GM12878 (cell line): Measurements from ENCODE around the gene BBS9. TPM values are rescaled to one million over a fixed set of nuclear protein-coding genes. Genes with fewer than 3 reads are reported as not detected.

Experiments
- ATAC-seq: fragments of 200-7000 bp; cut with Tn5 transposase; 3 replicates; pipeline ENCODE4 v1.9.1; 2020; ENCODE audit warnings: mild to moderate bottlenecking, moderate library complexity
- BruUV-seq: library from RNA; stranded (reverse); fragments of 400-500 nt; replicated peaks from 2 replicates; lab custom pipeline; 2021; lab: Mats Ljungman, UMichigan
- CTCF ChIA-PET: fragments of 300-600 bp; sonication (Branson Sonifier 250); formaldehyde crosslinking; extraction: SDS; loops from one replicate; lab custom pipeline; 2021; ENCODE audit warnings: inconsistent platforms; lab: Yijun Ruan, JAX
- POLR2A ChIA-PET: fragments of 350-600 bp; formaldehyde crosslinking; extraction: SDS; loops from one replicate; lab custom pipeline; 2021; ENCODE audit warnings: inconsistent platforms; lab: Charles Lee
- RAD21 ChIA-PET: fragments of 300-600 bp; sonication (Branson Sonifier 250); formaldehyde crosslinking; loops from one replicate; lab custom pipeline; 2023; ENCODE audit warnings: antibody characterized with exemption; ENCODE audit not compliant: unreplicated experiment; lab: Charles Lee
- SMC1A ChIA-PET: fragments of 300-600 bp; sonication (Branson Sonifier 250); formaldehyde crosslinking; loops from one replicate; lab custom pipeline; 2023; ENCODE audit not compliant: unreplicated experiment, uncharacterized antibody; lab: Charles Lee
- DNase-seq: peaks from one replicate; pipeline ENCODE4 v3.0.0-alpha.2; 2011; ENCODE audit warnings: low read depth, low spot score
- FAIRE-seq: peaks from 3 replicates; lab custom pipeline; 2011; peaks lifted over from hg19 to GRCh38; lab: Jason Lieb, UNC
- H2AFZ ChIP-seq: 2 replicates; pipeline ENCODE4 v1.6.0; 2011; ENCODE audit warnings: low read depth, low read length, control low read depth; ENCODE audit not compliant: control insufficient read depth
- H3K27ac ChIP-seq: 2 replicates; pipeline ENCODE4 v1.5.1; 2011; ENCODE audit warnings: control low read depth; ENCODE audit not compliant: control insufficient read depth, insufficient read depth
- H3K27me3 ChIP-seq, 2 experiments: replicated peaks in 1 of 2; 2 replicates each; pipeline versions ENCODE4 v1.6.0 to v1.6.1; 2011; ENCODE audit warnings: low read length in 1 of 2; ENCODE audit not compliant: control insufficient read depth in 2 of 2, insufficient read depth in 2 of 2
- H3K36me3 ChIP-seq, 2 experiments: 2 replicates each; pipeline ENCODE4 v1.5.1; 2011; ENCODE audit warnings: low read length in 1 of 2; ENCODE audit not compliant: control insufficient read depth in 2 of 2, insufficient read depth in 2 of 2
- H3K4me1 ChIP-seq: 2 replicates; pipeline ENCODE4 v1.6.1; 2011; ENCODE audit warnings: mild to moderate bottlenecking, low read length, moderate library complexity, mixed read lengths; ENCODE audit not compliant: control insufficient read depth, insufficient read depth
- H3K4me2 ChIP-seq: 2 replicates; pipeline ENCODE4 v1.6.0; 2011; ENCODE audit warnings: control low read depth; ENCODE audit not compliant: control insufficient read depth, insufficient read depth
- H3K4me3 ChIP-seq: fragments of 200-600 bp; sonication (generic); 2 replicates; pipeline ENCODE4 v1.5.1; 2016
- H3K79me2 ChIP-seq: 2 replicates; pipeline ENCODE4 v1.6.0; 2011; ENCODE audit warnings: low read length; ENCODE audit not compliant: control insufficient read depth, insufficient read depth
- H3K9ac ChIP-seq: 2 replicates; pipeline ENCODE4 v1.8.0; 2011; ENCODE audit warnings: low read length, control low read depth, mixed read lengths; ENCODE audit not compliant: control insufficient read depth, insufficient read depth
- H3K9me3 ChIP-seq: replicated peaks from 3 replicates; pipeline ENCODE4 v1.5.1; 2011; ENCODE audit warnings: mild to moderate bottlenecking, low read length; ENCODE audit not compliant: control insufficient read depth, insufficient read depth
- H4K20me1 ChIP-seq: 2 replicates; pipeline ENCODE4 v1.6.0; 2011; ENCODE audit not compliant: control insufficient read depth, insufficient read depth
- CHD4 ChIP-seq: fragments of 200-600 bp; sonication (generic); IDR thresholded peaks from 2 replicates; pipeline ENCODE4 v1.6.1; 2016; ENCODE audit warnings: mild to moderate bottlenecking
- EP300 ChIP-seq, 2 experiments: fragments of 150-350 bp in 1 of 2; IDR thresholded peaks; 2 replicates each; pipeline ENCODE4 v1.6.1; 2011 to 2012; ENCODE audit warnings: low read depth in 2 of 2, low read length in 2 of 2, borderline replicate concordance in 1 of 2, improper control_type of control experiment in 1 of 2, inconsistent platforms in 1 of 2; ENCODE audit not compliant: control insufficient read depth in 1 of 2
- GATAD2B ChIP-seq: fragments of 450-650 bp; conservative IDR thresholded peaks from 2 replicates; pipeline ENCODE4 v1.6.1; 2017; ENCODE audit warnings: low read depth, mild to moderate bottlenecking, moderate library complexity
- HDAC6 ChIP-seq: fragments of 200-600 bp; sonication (generic); IDR thresholded peaks from one replicate; pipeline ENCODE4 v1.8.0; 2017; ENCODE audit warnings: antibody characterized with exemption; ENCODE audit not compliant: unreplicated experiment
- HDGF ChIP-seq: fragments of 450-650 bp; IDR thresholded peaks from 2 replicates; pipeline ENCODE4 v1.6.1; 2016; ENCODE audit warnings: antibody characterized with exemption
- IRF4 ChIP-seq: IDR thresholded peaks from 2 replicates; pipeline ENCODE4 v1.6.1; 2011; ENCODE audit warnings: low read depth, low read length
- KLF5 ChIP-seq: fragments of 450-650 bp; IDR thresholded peaks from 2 replicates; pipeline ENCODE4 v1.6.1; 2014; ENCODE audit warnings: mild to moderate bottlenecking; ENCODE audit not compliant: partially characterized antibody
- MEF2B ChIP-seq: fragments of 450-650 bp; IDR thresholded peaks from 2 replicates; pipeline ENCODE4 v1.6.1; 2018; ENCODE audit warnings: mild to moderate bottlenecking, moderate library complexity; ENCODE audit not compliant: partially characterized antibody, poor library complexity, severe bottlenecking
- POLR2AphosphoS5 ChIP-seq: IDR thresholded peaks from 2 replicates; pipeline ENCODE4 v1.6.1; 2011; ENCODE audit warnings: mild to moderate bottlenecking, low read length, inconsistent platforms
- RBBP5 ChIP-seq: fragments of 200-600 bp; sonication (generic); conservative IDR thresholded peaks from 2 replicates; pipeline ENCODE4 v1.6.1; 2016
- RELA ChIP-seq: fragments of 450-650 bp; IDR thresholded peaks from 2 replicates; pipeline ENCODE4 v1.8.0; 2014; ENCODE audit warnings: borderline replicate concordance; ENCODE audit not compliant: partially characterized antibody
- SP1 ChIP-seq: IDR thresholded peaks from one replicate; pipeline ENCODE4 v1.6.1; 2011; ENCODE audit warnings: low read depth, low read length
- STAT1 ChIP-seq: fragments of 450-650 bp; conservative IDR thresholded peaks from 2 replicates; pipeline ENCODE4 v1.6.1; 2014; ENCODE audit warnings: antibody characterized with exemption, mild to moderate bottlenecking
- TAF1 ChIP-seq: IDR thresholded peaks from 2 replicates; pipeline ENCODE4 v1.6.1; 2011; ENCODE audit warnings: mild to moderate bottlenecking, low read depth, low read length, borderline replicate concordance
- TBL1XR1 ChIP-seq: IDR thresholded peaks from 2 replicates; pipeline ENCODE4 v1.6.1; 2012; ENCODE audit warnings: low read depth, low read length, improper control_type of control experiment
- ZBTB40 ChIP-seq: fragments of 450-650 bp; IDR thresholded peaks from 2 replicates; pipeline ENCODE4 v1.6.1; 2016; ENCODE audit warnings: mild to moderate bottlenecking, moderate library complexity, borderline replicate concordance
- WGBS: methylation state at CpG from one replicate; pipeline ENCODE4 v1.1.6; 2016; ENCODE audit warnings: low lambda C conversion rate; ENCODE audit not compliant: insufficient replicate concordance, insufficient coverage; ENCODE audit errors: missing lambda C conversion rate; 5-methylcytosine and 5-hydroxymethylcytosine counted together
- in situ Hi-C: fragments of 300-500 bp; cut with MboI; formaldehyde crosslinking; loops from 9 replicates; pipeline ENCODE4 v1.14.3; 2018; ENCODE audit warnings: mixed read lengths
- intact Hi-C: fragments of 100-400 bp; cut with micrococcal nuclease; formaldehyde crosslinking; loops from one replicate; pipeline ENCODE4 v1.14.2; 2022; ENCODE audit not compliant: unreplicated experiment
- polyA plus RNA-seq, 11 experiments: library from polyadenylated mRNA; depleted of rRNA in 4 of 11; unstranded in 6 of 11; stranded (reverse) in 5 of 11; fragments of >200 nt; fragmentation: Nextera tagmentation in 4 of 11; fragmentation: Illumina TruSeq in 1 of 11; extraction: Ambion mirVana in 4 of 11; extraction: Trizol in 1 of 11; gene quantifications; 1 replicate in 1 of 11; 2 replicates in 10 of 11; pipeline versions ENCODE4 v1.2.1 to v1.2.3, GENCODE V29; 2011 to 2016; ENCODE audit warnings: inconsistent platforms in 2 of 11, missing spikeins in 2 of 11, low read depth in 1 of 11
- total RNA-seq, 4 experiments: library from RNA; depleted of rRNA in 3 of 4; stranded (reverse); fragments of >200 nt in 3 of 4; fragmentation: Illumina TruSeq in 1 of 4; extraction: Trizol in 1 of 4; gene quantifications; 2 replicates each; pipeline versions ENCODE4 v1.2.1 to v1.2.3, GENCODE V29; 2013 to 2021

The BBS9 gene
- total and polyA plus RNA-seq, 10 of the 15 experiments (the other 5 are each of a cell fraction or from before 2014, with no cell fraction given), result 1.2 to 5.6 (median 2.3) TPM

GRCh38 chr7:33369888-33370287, 240.5 kb downstream of the BBS9 start:
- TF ChIP-seq RELA (no peak), GATAD2B (no peak), RBBP5 (no peak), TAF1 (no peak), SP1 (no peak), HDAC6 (no peak), KLF5 (no peak), MEF2B (peak; percentile 63), IRF4 (no peak)
- WGBS, result 33% methylated on average over 3 of the region's 3 CpGs
- Histone ChIP-seq H3K9me3 (no peaks in the 10 kb centered on the region), H3K36me3 (no peaks in the 10 kb centered on the region), H2AFZ (no peak overlapping the region), H3K27ac (no peak overlapping the region), H3K79me2 (no peaks in the 10 kb centered on the region), H4K20me1 (no peaks in the 10 kb centered on the region), H3K4me1 (no peaks in the 10 kb centered on the region), H3K9ac (no peak overlapping the region), H3K4me3 (no peak overlapping the region), H3K27me3 (no peaks in the 10 kb centered on the region), H3K4me2 (no peak overlapping the region)
- in situ Hi-C loops, result no loop called here
- CTCF ChIA-PET, result interaction anchor here (0.7 kb wide), 1 partner anchor 498 kb away, joined by 4 read pairs; no protein-coding TSS in a partner anchor
- no TSS peak for BruUV-seq
- RAD21 ChIA-PET, result no interaction called here
- ATAC-seq (peak; percentile 58), DNase-seq (no peak), FAIRE-seq (no peak)
- SMC1A ChIA-PET, result interaction anchor here (0.6 kb wide), 1 partner anchor 14 kb away, joined by 3 read pairs; no protein-coding TSS in a partner anchor
- POLR2A ChIA-PET, result interaction anchor here (0.6 kb wide), 1 partner anchor 550 kb away, joined by 3 read pairs; no protein-coding TSS in a partner anchor
- intact Hi-C loops, result no loop called here

- FAIRE-seq (no peak), ATAC-seq (no peak), DNase-seq (no peak)
- H2AFZ ChIP-seq, result no peak overlapping the region
- no peaks in the 10 kb centered on the region for H3K79me2 ChIP-seq
- 33% methylated on average over 3 of the region's 3 CpGs for WGBS
- no peaks in the 10 kb centered on the region for H3K27me3 ChIP-seq
- H3K4me2 ChIP-seq, result no peak overlapping the region
- no peaks in the 10 kb centered on the region for H3K36me3 ChIP-seq
- no peak for TF ChIP-seq STAT1
- no peak for TF ChIP-seq ZBTB40
- TF ChIP-seq EP300 (IDR thresholded peaks at IDR 0.05; ENCODE audit: borderline replicate concordance in 1 of 2, control insufficient read depth in 1 of 2, low read depth in 2 of 2, low read length in 2 of 2), result no peak
- no peak for TF ChIP-seq POLR2AphosphoS5
- no peak for TF ChIP-seq HDGF
- no peak for TF ChIP-seq TBL1XR1
- no peak for TF ChIP-seq CHD4
- RAD21 ChIA-PET, result no interaction called here
- H3K4me1 ChIP-seq, result no peaks in the 10 kb centered on the region
- no TSS peak for BruUV-seq
- POLR2A ChIA-PET, result no interaction called here
- CTCF ChIA-PET, result interaction anchor here (0.7 kb wide), 1 partner anchor 443 kb away, joined by 3 read pairs; no protein-coding TSS in a partner anchor
- SMC1A ChIA-PET, result no interaction called here
- H3K27ac ChIP-seq, result no peak overlapping the region
- no peak overlapping the region for H3K4me3 ChIP-seq
- H3K9me3 ChIP-seq, result no peaks in the 10 kb centered on the region
- in situ Hi-C loops (no loop called here), intact Hi-C loops (no loop called here)
- no peak overlapping the region for H3K9ac ChIP-seq
- no peaks in the 10 kb centered on the region for H4K20me1 ChIP-seq
Measured at GRCh38 chr7:33373195-33373594, 243.8 kb downstream of the BBS9 start.
